Naive thymus-derived CD4-positive, alpha-beta T cell (primary cell): ENCODE data around the gene KIF24. TPM values are rescaled to one million over a fixed set of nuclear protein-coding genes. Genes with fewer than 3 reads are reported as not detected.

Experiments used
- ATAC-seq: fragments of 150-1000 bp; cut with Tn5 transposase; 2 replicates; pipeline ENCODE4 v1.10.0; 2021; ENCODE audit warnings: mild to moderate bottlenecking, moderate library complexity
- CTCF ChIA-PET: fragments of 350-600 bp; sonication (Branson Sonifier 250); formaldehyde crosslinking; loops from one replicate; lab custom pipeline; 2021; ENCODE audit warnings: antibody characterized with exemption; lab: Charles Lee
- POLR2A ChIA-PET: fragments of 350-600 bp; sonication (Branson Sonifier 250); formaldehyde crosslinking; loops from one replicate; lab custom pipeline; 2021; ENCODE audit warnings: antibody characterized with exemption, inconsistent platforms; lab: Charles Lee
- DNase-seq, 9 donors: peaks; one replicate each; pipeline versions ENCODE4 v3.0.0 to v3.0.0-alpha.2; 2020 to 2022; ENCODE audit warnings: mixed read lengths in 1 of 9
- H3K27ac ChIP-seq: one replicate; pipeline ENCODE4 v1.7.0; 2013; ENCODE audit warnings: mild to moderate bottlenecking, low read depth, low read length, moderate library complexity
- H3K27me3 ChIP-seq, 2 donors: one replicate each; pipeline ENCODE4 v1.7.0; 2013; ENCODE audit warnings: low read length in 2 of 2, mild to moderate bottlenecking in 2 of 2, moderate library complexity in 2 of 2; ENCODE audit not compliant: control insufficient read depth in 2 of 2, insufficient read depth in 2 of 2
- H3K36me3 ChIP-seq, 3 experiments: 1 replicate in 2 of 3; 2 replicates in 1 of 3; pipeline ENCODE4 v1.7.0; 2013; ENCODE audit warnings: low read length in 3 of 3, mild to moderate bottlenecking in 3 of 3, moderate library complexity in 1 of 3; ENCODE audit not compliant: insufficient read depth in 3 of 3, control insufficient read depth in 2 of 3
- H3K4me1 ChIP-seq, 2 donors: one replicate each; pipeline ENCODE4 v1.7.0; 2013; ENCODE audit warnings: low read length in 2 of 2, mild to moderate bottlenecking in 2 of 2, moderate library complexity in 1 of 2; ENCODE audit not compliant: control insufficient read depth in 2 of 2, insufficient read depth in 2 of 2
- H3K4me3 ChIP-seq: 2 replicates; pipeline ENCODE4 v1.7.0; 2013; ENCODE audit warnings: mild to moderate bottlenecking, low read length
- H3K9me3 ChIP-seq, 3 experiments: 1 replicate in 2 of 3; 2 replicates in 1 of 3; pipeline ENCODE4 v1.7.0; 2013; ENCODE audit warnings: low read length in 3 of 3; ENCODE audit not compliant: control insufficient read depth in 2 of 3
- H3K27ac Mint-ChIP-seq, 9 donors: one replicate each; pipeline ENCODE4 v1.8.0; 2020 to 2022; ENCODE audit warnings: mixed read lengths in 9 of 9, mild to moderate bottlenecking in 8 of 9, moderate library complexity in 5 of 9, inconsistent platforms in 2 of 9
- H3K27me3 Mint-ChIP-seq, 5 donors: one replicate each; pipeline ENCODE4 v1.8.0; 2021 to 2022; ENCODE audit warnings: mixed read lengths in 5 of 5, mild to moderate bottlenecking in 1 of 5
- H3K36me3 Mint-ChIP-seq, 5 donors: one replicate each; pipeline ENCODE4 v1.8.0; 2020 to 2022; ENCODE audit warnings: mixed read lengths in 5 of 5, mild to moderate bottlenecking in 3 of 5, inconsistent platforms in 1 of 5
- H3K4me1 Mint-ChIP-seq, 7 donors: one replicate each; pipeline ENCODE4 v1.8.0; 2020 to 2022; ENCODE audit warnings: mixed read lengths in 7 of 7, mild to moderate bottlenecking in 3 of 7, inconsistent platforms in 1 of 7
- H3K4me3 Mint-ChIP-seq, 10 donors: one replicate each; pipeline ENCODE4 v1.8.0; 2020 to 2022; ENCODE audit warnings: mild to moderate bottlenecking in 10 of 10, mixed read lengths in 10 of 10, moderate library complexity in 6 of 10, inconsistent platforms in 2 of 10
- H3K9me3 Mint-ChIP-seq, 11 donors: one replicate each; pipeline ENCODE4 v1.8.0; 2020 to 2022; ENCODE audit warnings: mixed read lengths in 11 of 11, mild to moderate bottlenecking in 4 of 11, inconsistent platforms in 1 of 11, moderate library complexity in 1 of 11
- intact Hi-C, 2 donors: fragments of 100-400 bp; cut with micrococcal nuclease; formaldehyde crosslinking; loops; one replicate each; pipeline ENCODE4 v1.15.1; 2023
- polyA plus RNA-seq, 2 donors: library from polyadenylated mRNA; unstranded; fragments of 300-500 nt; fragmentation: Illumina TruSeq; gene quantifications; one replicate each; pipeline ENCODE4 v1.2.3, GENCODE V29; 2021
- total RNA-seq, 6 experiments: library from RNA in 5 of 6; stranded (reverse) in 5 of 6; gene quantifications; 1 replicate in 5 of 6; 2 replicates in 1 of 6; pipeline ENCODE4 v1.2.3 and lab custom pipeline; 2021 to 2026

The KIF24 gene
- total and polyA plus RNA-seq, 7 experiments from 2014 or later, result 0.11 to 6.0 (median 0.23) TPM

DNA sequence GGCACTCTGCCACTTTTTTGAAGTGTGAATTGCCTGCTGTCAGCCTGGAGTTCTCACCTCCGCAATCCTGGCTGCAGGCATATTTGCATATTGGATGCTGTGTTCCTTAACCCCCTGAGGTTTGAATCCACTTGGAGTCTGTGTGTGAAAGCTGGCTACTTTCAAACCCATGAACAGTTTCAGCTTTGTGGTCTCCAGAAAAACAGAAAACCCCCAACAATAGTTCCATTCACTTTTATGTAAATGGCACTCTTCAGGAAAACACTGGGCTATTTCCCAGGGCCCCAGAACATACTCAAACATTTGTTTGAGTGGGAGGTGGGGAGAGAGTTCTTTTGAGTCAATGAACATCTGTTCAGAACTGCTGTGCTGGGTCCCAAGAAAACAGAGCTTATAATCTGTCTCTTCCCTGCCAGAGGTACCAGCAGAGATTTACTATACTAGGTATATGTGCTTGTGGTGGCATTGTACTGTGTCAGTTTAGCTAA, 5.3 kb upstream of the KIF24 start:
- POLR2A ChIA-PET, result interaction anchor here (7.8 kb wide), 1 partner anchor 44 kb away, joined by 62 read pairs; the partner anchor contains the start of gene MYORG

DNA sequence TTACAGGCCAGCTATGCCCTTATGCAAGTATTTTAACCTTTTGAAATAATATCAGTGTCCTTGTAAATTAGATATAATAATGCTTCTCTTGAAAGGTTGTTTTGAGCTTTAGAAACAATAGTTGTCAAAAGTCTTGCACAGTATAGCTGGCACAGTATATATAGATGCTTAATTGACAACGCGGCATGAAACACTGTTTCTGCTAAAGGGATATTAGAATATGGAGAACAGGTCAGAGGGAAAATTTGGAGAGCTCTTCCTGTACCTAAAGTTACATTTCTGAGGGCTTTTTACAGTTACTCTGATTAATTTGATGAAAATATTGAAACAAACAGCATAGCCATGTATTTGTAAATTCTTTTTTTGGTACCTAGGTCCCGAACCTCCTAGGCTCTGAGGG, 4.8 kb upstream of the KIF24 start:
- intact Hi-C loops, result loop anchor here in 1 of 2 donors (5.0 kb wide), 1 partner anchor 258 kb away; no protein-coding TSS in a partner anchor
- H3K4me3 ChIP-seq, result no peak overlapping the region
- ChIA-PET CTCF (interaction anchor here (0.6 to 4.1 kb wide), 7 partner anchors 11 to 280 kb away, joined by 3 to 39 read pairs (median 3); partner anchors contain the start of gene MYORG), POLR2A (interaction anchor here (7.8 kb wide), 1 partner anchor 44 kb away, joined by 62 read pairs; the partner anchor contains the start of gene MYORG)
- no peaks in the 10 kb centered on the region for H3K9me3 ChIP-seq
- peaks cover 4 to 10% (median 4%) of the 10 kb centered on the region in 3 experiments for H3K36me3 ChIP-seq
- H3K4me1 Mint-ChIP-seq, result peaks cover 14 to 37% (median 28%) of the 10 kb centered on the region in 7 donors
- H3K27me3 ChIP-seq, result no peaks in the 10 kb centered on the region
- H3K27ac ChIP-seq, result no peak overlapping the region
- H3K9me3 Mint-ChIP-seq, result no peaks in the 10 kb centered on the region
- H3K4me3 Mint-ChIP-seq, result no peak overlapping the region
- DNase-seq, result no peak
- no peak for ATAC-seq
- peaks cover 0 to 3% of the 10 kb centered on the region in 2 donors for H3K4me1 ChIP-seq
- H3K27me3 Mint-ChIP-seq, result no peaks in the 10 kb centered on the region
- peaks cover 0 to 9% (median 3%) of the 10 kb centered on the region in 5 donors for H3K36me3 Mint-ChIP-seq
- peak overlapping the region in 1 of 9 donors; percentile 8 for H3K27ac Mint-ChIP-seq

More for the DNA sequence above, 5.3 kb upstream of the KIF24 start:
- Histone ChIP-seq H3K9me3 (no peaks in the 10 kb centered on the region), H3K4me1 (peaks cover 0 to 3% of the 10 kb centered on the region in 2 donors), H3K27ac (no peak overlapping the region), H3K4me3 (no peak overlapping the region), H3K27me3 (no peaks in the 10 kb centered on the region), H3K36me3 (peaks cover 5 to 16% (median 9%) of the 10 kb centered on the region in 3 experiments)
- ATAC-seq (no peak), DNase-seq (no peak)
- intact Hi-C loops, result loop anchor here in 1 of 2 donors (5.0 kb wide), 1 partner anchor 258 kb away; no protein-coding TSS in a partner anchor
- peaks cover 14 to 31% (median 28%) of the 10 kb centered on the region in 7 donors for H3K4me1 Mint-ChIP-seq
- peaks cover 0 to 9% (median 3%) of the 10 kb centered on the region in 5 donors for H3K36me3 Mint-ChIP-seq
- no peaks in the 10 kb centered on the region for H3K9me3 Mint-ChIP-seq
- H3K4me3 Mint-ChIP-seq, result no peak overlapping the region
- no peak overlapping the region for H3K27ac Mint-ChIP-seq
- CTCF ChIA-PET, result interaction anchor here (1.0 to 1.7 kb wide), 5 partner anchors 40 to 279 kb away, joined by 3 to 5 read pairs (median 4); partner anchors contain the start of gene MYORG
- H3K27me3 Mint-ChIP-seq, result no peaks in the 10 kb centered on the region

DNA sequence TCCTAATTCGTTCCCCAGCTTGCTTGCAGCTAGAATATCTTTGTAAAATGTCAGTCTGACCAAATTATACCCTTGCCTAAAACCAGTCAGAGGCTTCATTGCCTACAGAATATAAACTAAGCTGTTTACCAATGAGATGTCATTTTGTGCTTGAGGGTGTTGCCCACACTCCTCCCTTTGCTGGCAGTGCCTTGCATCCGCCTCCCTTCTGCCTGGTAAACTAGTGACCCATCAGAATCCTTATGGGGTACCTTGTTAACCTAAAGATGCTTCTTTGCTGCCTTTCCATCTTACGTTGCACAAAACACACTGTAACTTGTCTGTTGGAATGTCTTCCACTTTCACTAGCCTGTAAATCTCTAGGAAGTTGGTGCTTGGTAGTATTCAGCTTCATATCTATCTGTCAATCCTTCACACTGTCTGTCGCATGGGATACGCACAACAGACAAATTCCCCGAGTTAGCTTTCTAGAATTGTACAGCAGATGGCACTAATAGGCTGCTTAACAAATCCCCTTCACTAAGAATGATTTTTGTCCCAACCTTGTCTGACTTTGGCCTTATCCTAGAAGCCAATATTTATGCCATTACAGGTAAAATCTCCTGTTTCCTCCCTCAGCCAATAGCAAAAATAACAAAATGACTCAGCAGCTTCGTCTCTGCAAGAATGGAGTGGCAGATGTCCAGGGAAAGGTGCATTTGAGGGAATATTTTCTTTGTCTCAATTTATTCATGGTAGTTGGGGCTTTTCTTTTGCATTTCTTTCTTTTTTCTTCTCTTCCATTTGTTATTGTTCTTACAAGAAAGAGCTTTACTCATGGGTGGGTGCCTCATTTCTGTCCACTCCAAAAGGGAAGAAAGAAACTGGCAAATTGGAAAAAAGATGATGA, 3.3 kb upstream of the KIF24 start:
- Mint-ChIP-seq H3K9me3 (no peaks in the 10 kb centered on the region), H3K4me1 (peaks cover 14 to 47% (median 33%) of the 10 kb centered on the region in 7 donors), H3K36me3 (peaks cover 0 to 5% (median 0%) of the 10 kb centered on the region in 5 donors), H3K27ac (peak overlapping the region in 8 of 9 donors; percentile 11 to 62 (median 46)), H3K4me3 (peak overlapping the region in 7 of 10 donors; percentile 10 to 64 (median 29)), H3K27me3 (no peaks in the 10 kb centered on the region)
- ChIA-PET POLR2A (interaction anchor here (0.6 to 7.8 kb wide), 4 partner anchors 46 to 1314 kb away, joined by 3 to 62 read pairs (median 3); partner anchors contain the start of gene MYORG), CTCF (interaction anchor here (0.5 to 4.1 kb wide), 10 partner anchors 41 to 877 kb away, joined by 3 to 39 read pairs (median 4); partner anchors contain the start of genes DCAF12 and MYORG)
- ATAC-seq, result no peak
- no peaks in the 10 kb centered on the region for H3K9me3 ChIP-seq
- no peak overlapping the region for H3K27ac ChIP-seq
- intact Hi-C loops, result loop anchor here (1.0 to 5.0 kb wide), 4 partner anchors 47 to 260 kb away; no protein-coding TSS in a partner anchor
- H3K36me3 ChIP-seq, result peaks cover 0 to 5% (median 0%) of the 10 kb centered on the region in 3 experiments
- H3K4me1 ChIP-seq, result peaks cover 3 to 8% of the 10 kb centered on the region in 2 donors
- no peak overlapping the region for H3K4me3 ChIP-seq
- H3K27me3 ChIP-seq, result no peaks in the 10 kb centered on the region
- peak in 7 of 9 donors; percentile 4 to 47 (median 31) for DNase-seq

DNA sequence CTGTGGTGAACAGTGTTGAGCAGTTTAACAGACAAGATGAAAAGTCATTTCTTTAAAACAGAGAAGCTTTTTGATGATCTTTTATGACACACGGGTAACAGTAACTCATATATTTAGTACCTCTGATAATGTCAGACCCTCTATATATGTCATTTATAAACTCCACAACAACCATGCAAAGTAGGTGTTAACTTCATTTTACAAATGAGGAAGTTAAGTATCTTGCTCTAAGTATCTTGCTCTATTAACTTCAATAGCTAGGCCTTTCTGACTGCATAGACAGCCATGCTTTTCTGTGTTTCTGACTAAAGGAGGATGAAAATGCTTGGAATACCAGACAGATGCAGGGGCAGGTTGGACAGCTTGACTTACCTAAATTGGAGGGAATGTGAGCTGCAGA, 2.1 kb upstream of the KIF24 start:
- DNase-seq (no peak), ATAC-seq (no peak)
- no peaks in the 10 kb centered on the region for H3K9me3 ChIP-seq
- Mint-ChIP-seq H3K9me3 (no peaks in the 10 kb centered on the region), H3K27ac (peak overlapping the region in 4 of 9 donors; percentile 11 to 59 (median 42)), H3K4me1 (peaks cover 14 to 47% (median 33%) of the 10 kb centered on the region in 7 donors), H3K27me3 (no peaks in the 10 kb centered on the region), H3K36me3 (peaks cover 0 to 5% (median 0%) of the 10 kb centered on the region in 5 donors), H3K4me3 (peak overlapping the region in 3 of 10 donors; percentile 15 to 43 (median 28))
- POLR2A ChIA-PET, result interaction anchor here (7.8 kb wide), 1 partner anchor 47 kb away, joined by 62 read pairs; the partner anchor contains the start of gene MYORG
- H3K27ac ChIP-seq, result no peak overlapping the region
- H3K27me3 ChIP-seq, result no peaks in the 10 kb centered on the region
- H3K36me3 ChIP-seq, result peaks cover 0 to 1% (median 0%) of the 10 kb centered on the region in 3 experiments
- peaks cover 3 to 8% of the 10 kb centered on the region in 2 donors for H3K4me1 ChIP-seq
- CTCF ChIA-PET, result interaction anchor here (0.7 to 4.1 kb wide), 3 partner anchors 48 to 369 kb away, joined by 3 to 39 read pairs (median 5); partner anchors contain the start of gene MYORG
- intact Hi-C loops, result loop anchor here in 1 of 2 donors (5.0 kb wide), 1 partner anchor 261 kb away; no protein-coding TSS in a partner anchor
- no peak overlapping the region for H3K4me3 ChIP-seq

DNA sequence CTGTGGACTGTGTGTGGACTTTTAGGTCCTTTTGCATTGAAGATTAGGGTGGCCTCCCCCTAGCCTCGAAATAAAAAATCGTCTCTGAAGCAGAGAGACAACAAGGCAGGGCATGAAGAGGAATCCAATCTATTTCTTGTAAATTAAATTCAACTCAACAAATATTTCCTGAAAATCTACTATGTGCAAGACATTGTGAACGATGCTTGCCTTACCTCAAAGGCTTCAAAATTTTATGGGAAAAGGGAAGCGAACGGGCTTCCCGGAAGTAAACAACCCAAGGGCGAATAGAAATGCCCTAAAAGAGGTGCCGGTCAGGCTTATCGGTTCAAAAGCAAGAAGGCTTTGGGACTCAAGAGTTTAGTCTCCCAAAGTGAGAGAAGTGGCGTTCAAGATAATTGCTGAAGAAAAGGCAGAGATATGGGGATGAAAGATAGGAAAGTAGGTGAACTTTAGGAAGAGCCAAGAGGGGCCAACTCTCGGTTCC, 525 bp downstream of the KIF24 start:
- Histone ChIP-seq H3K36me3 (no peaks in the 10 kb centered on the region), H3K4me1 (peaks cover 3 to 8% of the 10 kb centered on the region in 2 donors), H3K9me3 (no peaks in the 10 kb centered on the region), H3K4me3 (peak overlapping the region; percentile 78), H3K27ac (peak overlapping the region; percentile 74), H3K27me3 (no peaks in the 10 kb centered on the region)
- no peak for ATAC-seq
- Mint-ChIP-seq H3K27me3 (no peaks in the 10 kb centered on the region), H3K9me3 (no peaks in the 10 kb centered on the region), H3K27ac (peak overlapping the region; percentile 77 to 98 (median 95)), H3K4me1 (peaks cover 11 to 43% (median 29%) of the 10 kb centered on the region in 7 donors), H3K4me3 (peak overlapping the region; percentile 88 to 97 (median 94)), H3K36me3 (no peaks in the 10 kb centered on the region)
- POLR2A ChIA-PET, result no interaction called here
- no peak for DNase-seq
- intact Hi-C loops, result loop anchor here (2.0 to 10.0 kb wide), 11 partner anchors 72 to 1274 kb away; partner anchors contain the start of genes DNAJB5 (in 2 of the 2), DCAF12 (in 1 of the 2), ENHO (in 1 of the 2) and RPP25L (in 1 of the 2)
- CTCF ChIA-PET, result interaction anchor here (1.2 kb wide), 1 partner anchor 76 kb away, joined by 4 read pairs; no protein-coding TSS in a partner anchor
